Fibroblast of skin of scalp (primary cell): ENCODE measurements around the gene ADAMTS12.

Experiments used
- DNase-seq: peaks from one replicate; pipeline ENCODE4 v3.0.0-alpha.2; 2013

Gene ADAMTS12

DNA sequence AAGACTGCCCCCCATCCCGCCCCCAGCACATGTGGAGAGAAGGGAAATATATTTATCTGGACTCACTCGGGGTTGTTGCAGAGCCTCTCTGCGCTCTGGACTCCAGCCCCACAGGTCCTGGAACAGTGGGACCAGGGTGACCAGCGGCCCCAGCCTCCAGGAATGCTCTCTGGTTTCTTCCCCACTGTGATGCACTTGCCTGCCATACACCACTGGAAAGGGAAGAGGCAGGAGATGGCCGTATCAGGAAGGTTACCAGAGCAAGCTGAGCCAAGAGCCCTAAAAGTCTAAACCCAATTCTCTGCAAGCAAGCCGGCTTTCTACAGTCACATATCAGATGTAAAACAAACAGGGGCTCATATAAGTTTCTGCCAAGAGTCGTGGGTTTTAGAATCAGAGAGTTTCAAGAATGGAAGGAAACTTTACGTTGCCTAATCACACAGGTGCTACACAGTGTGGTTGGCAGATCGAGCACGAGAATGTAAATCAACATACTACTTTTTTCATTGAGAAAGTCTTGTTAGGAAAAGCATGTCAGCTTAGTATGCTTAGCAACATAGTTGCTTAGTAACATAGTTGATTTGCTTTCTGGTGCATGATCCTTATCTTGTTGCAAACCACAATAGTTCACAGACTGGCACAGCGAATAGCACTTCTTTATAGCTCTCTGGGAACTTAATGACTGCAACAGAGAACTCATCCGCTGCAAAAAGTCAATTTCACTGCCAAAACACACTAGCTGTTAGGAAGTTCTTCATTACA, 249.9 kb downstream of the ADAMTS12 start:
- peak; percentile 15 for DNase-seq

DNA sequence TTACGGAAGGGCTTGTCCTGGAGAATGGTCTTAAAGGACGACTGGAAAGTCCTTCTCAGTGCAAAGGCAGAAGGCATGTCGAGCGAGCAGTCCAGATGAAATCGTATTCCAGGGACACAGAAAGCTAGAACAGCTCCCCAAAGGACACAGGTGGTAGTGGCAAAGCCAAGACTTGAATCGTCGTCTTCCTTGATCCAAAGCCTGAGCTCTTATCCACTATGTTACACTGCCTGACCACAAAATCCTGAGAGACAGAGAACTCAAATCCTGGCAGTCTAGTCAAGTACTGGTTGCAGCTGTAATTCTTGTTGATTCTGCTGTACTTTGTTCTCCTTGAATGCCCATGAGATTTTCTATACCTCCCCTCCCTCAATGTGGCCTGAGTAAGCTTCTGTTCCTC, 252.3 kb downstream of the ADAMTS12 start:
- no peak for DNase-seq

DNA sequence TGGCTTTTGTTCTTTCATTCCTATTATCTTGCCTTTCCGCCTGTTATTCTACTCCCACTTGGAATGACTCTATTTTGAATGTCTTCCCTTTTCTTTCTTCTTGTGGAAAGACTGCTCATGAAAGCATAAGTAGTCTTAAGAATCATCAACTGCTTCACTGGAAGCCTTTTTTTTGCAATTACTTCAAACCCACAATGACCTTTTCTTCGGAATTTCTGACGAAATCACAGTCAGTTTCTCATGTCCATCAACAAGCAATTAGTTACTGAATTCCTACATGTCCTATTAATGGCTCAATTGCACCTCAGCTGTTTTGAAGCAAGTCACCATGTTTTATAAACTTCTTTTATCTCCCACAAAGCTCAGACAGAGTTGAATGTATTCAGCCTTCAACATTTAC, 254.8 kb downstream of the ADAMTS12 start:
- DNase-seq: no peak

DNA sequence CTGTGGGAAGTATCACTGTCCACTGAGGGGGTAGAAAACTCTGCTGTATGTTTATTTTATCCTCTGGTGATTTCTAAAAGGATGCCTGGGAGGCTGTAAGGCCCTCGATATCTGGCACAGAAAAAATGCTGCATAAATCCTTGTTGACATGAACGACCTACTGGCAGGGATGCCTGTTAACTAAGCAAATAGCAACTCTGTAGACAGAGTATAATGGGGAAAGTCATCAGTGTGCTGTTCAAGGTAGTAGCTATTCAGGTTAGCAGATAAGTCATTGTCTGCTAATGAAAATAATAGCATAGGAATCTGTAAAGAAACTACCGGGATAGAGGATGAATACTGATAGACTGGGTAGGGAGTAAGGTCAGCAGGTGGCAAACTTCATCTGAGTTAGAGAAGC, 256.2 kb downstream of the ADAMTS12 start:
- no peak for DNase-seq

DNA sequence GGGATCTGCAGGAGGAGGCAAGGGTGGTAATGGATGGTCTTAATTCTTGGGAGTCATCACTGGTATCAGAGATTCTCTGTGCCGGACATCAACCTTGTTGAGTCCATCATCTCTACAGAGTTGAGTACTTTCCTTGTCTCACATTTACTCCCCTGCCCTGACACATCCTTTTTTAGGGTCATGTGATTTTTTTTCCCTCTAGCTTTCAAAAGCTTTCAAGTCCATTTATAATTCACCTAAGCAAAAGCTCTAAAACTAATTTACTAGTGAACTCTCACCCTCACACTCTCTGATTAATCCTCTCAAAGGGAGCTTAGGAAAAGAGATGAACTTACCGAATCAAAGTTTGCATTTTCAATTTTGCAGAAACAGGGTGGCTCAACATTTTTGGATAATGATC, 258.1 kb downstream of the ADAMTS12 start:
- DNase-seq: no peak

DNA sequence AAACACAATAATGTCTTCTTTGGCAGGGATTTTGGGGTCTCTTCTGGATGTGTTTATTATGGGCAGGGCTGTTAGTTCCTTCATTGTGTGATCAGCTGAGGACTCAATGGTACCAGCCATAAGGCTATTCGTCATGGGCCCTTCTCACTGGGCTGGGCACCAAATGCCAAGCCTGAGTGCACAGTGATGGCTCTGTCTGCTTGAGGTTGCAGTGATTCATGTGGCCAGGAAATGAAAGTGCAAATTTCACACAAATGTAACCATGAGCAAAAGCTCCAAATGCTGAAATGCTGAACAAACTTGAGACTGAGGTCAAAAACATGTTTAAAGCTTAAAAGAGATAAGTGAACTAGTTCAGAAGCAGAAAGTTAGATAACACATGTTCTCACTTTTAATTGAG, 260.0 kb downstream of the ADAMTS12 start:
- no peak for DNase-seq

DNA sequence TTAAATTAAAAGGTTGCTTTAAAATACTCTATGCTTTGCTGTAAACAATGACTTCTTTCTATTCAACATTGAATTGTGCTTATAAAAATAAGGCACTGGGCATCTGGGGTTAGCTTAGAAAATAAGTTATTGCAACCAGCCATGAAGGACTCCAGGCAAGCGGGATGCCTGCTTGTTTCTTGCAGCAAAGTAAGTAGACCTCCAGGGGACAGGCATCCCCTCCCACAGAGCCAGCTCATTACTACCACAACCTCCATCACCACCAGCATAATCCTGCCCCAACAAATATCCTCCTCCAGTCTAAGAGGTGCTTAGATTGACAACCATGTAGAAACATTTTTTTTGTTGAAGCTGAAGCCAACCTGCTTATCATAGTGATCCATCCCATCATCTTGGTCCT, 260.7 kb downstream of the ADAMTS12 start:
- no peak for DNase-seq

DNA sequence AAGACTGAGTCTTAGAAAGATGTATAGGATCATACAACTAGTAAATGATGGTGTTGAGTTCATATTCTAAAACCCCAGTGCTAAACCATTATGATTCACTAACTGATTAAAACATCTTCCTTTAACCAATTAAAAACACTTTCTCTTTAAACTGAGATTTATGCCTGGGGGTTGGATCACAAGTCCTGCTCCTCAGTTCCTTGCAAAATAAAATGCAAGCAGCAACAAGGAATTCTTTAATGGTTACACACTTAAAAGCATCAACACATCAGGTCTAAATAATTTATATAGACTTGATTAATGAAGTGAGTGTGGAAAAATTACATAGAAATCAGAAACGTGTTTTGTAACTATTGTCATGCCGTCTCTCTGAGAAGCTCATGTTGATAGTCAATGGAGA, 261.8 kb downstream of the ADAMTS12 start:
- DNase-seq: no peak

DNA sequence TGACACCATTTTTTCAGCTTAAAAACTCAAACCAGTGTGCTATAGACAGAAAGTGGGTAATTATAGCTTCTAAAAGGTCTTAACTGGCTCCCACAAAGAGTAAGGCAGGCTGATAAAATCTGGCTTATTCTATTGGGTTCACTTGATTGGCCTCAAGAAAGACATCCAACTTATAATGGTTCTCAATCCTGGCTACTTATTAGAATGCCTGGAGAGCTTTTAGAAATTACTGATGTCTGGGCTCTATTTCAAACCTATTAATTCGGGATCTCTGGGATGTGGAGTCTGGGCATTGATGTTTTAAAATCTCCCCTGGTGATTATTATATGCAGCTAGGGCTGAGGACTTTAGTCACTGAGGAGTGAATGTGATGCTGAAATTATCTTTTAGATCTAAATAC, 263.0 kb downstream of the ADAMTS12 start:
- DNase-seq: no peak

DNA sequence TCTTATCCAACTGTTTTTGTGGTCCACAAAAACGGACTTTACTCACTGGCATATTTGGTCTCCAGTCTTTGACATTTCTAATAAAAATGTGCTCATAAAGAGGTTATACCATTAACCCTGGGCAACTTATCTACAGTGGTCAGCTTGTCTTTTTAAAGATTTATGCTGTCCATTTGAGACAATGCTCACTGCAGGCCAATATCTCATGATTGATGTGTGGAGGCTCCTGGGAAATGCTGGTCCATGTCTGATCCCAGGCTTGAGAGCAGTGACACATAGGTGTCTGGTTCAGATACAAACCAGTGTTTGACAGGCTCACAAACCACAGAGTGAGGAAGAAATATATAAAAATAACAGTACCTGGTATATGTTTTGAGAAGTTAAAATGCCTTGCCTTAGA, 270.3 kb downstream of the ADAMTS12 start:
- no peak for DNase-seq

DNA sequence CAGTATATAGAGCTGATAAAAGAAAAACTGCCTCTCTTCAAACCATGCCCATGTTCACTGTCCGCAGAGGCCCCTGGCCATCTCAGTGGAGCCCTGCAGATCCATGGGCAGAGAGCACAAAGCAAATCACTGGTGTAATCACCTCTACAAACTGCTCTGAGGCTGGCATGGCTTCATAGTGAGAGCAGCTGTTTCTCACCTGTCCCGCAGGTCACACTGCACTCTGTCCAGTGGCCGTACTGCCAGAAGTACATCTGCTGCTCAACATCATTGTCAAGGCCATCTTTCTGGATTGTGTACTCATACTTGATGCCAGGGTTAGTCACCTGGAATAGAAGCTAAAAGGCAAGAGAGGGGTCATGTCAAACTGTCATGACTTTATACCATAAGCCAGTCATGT, 277.8 kb downstream of the ADAMTS12 start:
- DNase-seq: no peak

DNA sequence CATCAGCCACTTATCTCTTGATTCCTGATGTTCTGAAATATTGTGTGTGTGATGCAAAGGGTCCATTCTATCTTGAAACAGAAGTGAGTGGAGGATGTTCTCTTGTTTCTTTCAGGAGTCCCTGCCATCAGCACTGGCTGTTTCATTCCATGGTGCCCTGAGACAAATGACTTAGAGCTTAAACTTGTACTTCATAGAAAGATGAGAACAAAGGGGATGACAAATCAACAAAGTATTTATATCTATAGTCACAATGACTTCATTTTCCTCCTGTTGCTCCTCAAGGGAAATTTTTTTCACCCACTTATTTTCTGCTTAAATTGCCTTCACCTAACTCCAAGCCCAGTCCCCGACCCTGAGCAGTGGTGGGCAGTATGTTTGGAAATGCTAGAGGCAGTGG, 279.4 kb downstream of the ADAMTS12 start:
- DNase-seq: peak; percentile 71

DNA sequence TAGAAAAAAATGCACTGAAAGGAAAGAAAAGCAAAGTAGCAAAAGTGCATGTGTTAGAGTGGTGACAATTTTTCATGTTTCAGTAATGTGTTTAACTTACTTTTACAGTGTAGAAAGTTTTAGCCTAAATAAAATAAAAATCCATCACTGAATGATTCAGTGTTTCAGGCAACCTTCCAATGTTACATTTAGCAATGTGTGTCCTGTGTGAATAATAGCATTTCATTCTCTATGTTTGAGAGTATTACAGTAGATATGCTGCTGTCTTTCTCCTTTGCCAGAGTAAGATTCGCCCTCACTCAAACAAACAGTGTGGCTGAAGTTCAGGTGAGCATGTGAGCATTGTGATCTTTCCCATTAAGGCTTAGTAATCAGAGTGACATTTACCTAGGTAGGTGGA, 279.9 kb downstream of the ADAMTS12 start:
- peak; percentile 76 for DNase-seq

DNA sequence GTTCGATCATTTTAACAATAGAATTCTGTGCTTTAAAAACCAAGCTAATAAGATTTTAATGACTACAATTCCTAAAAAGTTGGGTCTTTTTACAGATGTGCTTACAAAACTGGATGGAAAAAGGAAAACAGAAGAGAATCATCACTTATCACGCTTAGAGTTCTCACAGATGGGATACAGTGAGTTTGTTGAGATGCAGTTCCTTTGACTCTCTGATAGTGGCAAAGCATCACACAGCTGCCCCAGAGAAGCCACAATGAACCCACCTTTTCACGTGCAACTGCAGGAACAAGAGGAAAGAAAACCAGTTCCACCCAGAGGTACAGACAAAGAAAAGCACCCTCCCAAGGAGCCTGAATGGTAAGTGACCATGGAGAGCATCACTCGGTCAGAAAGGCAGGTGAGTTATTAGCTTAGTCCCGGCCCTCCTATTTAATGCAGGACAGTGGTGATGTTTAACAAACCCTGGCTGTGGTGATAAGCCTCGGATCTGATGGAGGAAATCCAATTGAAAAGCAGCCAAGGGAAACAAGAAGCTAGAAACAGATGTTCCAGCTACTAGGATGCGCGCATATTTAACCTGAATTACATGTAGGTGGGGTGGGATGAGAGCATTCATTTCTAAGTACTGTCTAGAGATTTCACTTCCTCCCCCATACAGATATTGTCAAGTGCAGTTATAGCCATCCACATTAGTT, 283.3 kb downstream of the ADAMTS12 start:
- no peak for DNase-seq

DNA sequence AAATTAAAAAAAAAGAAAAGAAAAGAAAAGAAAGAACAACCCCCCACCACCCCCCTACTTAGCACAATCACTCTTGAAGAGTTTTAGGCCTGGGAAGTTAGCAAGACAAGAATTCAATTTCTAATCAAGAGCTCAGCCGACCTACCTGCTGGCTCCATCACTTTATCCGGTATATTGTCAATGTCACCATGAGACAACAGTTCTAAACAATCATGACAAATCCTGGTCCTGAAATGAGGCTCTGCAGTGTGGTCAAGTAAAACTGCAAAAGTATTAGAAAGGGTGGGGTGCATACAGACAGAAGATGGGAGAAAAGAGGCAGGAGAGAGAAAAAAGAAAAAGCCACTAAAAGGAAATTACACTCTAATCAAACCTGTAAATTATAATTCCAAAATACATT, 287.3 kb downstream of the ADAMTS12 start:
- no peak for DNase-seq

DNA sequence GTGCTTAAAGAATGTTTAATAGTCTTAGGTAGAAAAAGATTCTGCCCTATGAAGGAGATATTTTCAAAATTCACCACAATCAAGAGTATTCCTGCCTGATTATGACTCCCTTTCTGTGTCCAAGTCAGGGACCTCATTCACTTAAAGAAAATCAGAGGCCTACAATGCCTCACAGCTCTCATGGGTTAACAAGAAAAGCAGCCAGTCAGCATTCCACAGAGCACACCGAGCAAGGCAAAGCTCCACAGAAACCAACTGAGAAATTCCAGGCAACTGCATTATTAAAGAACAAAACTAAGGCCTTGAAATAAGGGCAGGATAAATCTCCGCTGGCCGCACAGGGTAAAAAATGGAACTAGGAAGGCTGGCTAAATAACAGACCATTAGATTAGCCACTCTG, 289.9 kb downstream of the ADAMTS12 start:
- DNase-seq: peak; percentile 73

DNA sequence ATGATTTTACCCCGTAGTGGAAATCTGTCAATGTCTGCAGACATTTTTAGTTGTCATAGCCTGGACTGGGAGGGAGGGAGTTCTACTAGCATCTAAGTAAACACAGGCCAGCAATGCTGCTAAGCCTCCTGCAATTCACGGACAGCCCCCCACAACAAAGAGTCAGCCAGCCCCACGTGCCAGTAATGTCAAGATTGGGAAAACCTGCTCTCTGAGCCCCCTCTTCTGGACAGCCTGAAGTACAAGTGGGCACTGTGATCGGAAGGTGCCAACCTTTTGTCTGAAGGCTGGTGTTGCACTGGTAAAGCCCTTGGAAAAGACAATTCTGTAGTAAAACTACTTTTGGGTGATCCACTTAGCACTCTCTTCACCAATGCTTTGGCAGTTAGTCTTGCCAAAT, 296.5 kb downstream of the ADAMTS12 start:
- DNase-seq: no peak

DNA sequence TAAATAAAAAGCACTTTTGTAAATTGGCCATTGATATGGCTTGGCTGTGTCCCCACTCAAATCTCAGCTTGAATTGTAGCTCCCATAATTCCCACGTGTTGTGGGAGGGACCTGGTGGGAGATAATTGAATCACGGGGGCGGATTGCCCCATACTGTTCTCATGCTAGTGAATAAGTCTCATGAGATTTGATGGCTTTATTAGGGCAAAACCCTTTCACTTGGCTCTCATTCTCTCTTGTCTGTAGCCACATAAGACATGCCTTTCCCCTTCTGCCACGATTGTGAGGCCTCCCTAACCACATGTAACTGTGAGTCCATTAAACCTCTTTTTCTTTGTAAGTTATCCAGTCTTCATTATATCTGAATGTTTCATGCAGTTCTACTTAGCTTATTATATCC, 297.8 kb downstream of the ADAMTS12 start:
- DNase-seq: peak; percentile 22

DNA sequence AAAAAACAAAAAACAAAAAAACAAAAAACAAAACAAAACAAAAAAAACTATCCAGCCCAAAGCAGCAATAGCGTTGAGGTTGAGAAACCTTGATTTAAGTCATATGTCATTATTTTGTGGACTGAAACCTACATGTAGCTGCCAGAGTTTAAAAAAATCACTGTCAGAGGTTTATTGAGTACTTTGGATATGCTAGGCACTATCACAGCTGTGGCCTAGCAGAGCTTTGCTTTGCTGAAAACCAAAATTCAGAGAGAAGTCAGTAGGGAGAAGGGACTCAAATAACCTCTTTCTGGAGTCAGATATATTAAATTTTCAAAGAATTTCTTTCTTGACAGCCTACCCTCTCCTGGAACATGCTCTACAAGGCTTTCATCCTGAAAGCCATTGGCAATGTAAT, 299.5 kb downstream of the ADAMTS12 start:
- DNase-seq: no peak

DNA sequence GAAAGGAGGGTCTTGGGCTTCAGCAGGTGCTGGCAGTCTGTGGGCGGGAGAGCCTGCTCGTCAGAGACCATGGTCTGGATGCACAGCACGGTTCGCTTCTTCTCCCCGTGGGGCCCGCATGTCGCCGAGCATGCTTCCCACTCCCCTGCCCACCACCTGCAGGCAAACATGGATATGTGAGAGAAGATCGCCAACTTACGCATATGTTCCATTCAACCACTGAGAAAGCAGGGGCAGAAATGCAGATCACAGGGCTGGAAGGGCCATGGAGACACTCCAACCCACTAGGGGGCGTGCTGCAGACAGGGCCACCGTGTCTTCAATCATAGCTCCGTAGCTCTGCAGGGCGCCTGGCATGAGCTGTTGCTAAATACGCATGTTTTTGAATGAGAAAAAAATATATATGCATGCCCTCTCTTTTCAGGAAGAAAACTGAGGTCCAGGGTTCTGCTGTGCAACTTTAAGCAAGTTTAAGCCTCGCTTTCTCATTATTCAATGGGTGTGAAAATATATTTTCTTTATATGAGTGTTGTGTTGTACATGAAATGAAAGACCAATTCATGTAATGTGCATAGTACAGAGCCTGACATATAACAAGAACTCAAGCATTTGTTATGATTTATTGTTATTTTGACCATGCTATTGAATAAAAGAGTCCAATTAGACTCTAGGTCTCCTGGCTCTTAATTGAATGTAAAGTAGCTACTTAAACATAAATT, 303.0 kb downstream of the ADAMTS12 start:
- DNase-seq: no peak

DNA sequence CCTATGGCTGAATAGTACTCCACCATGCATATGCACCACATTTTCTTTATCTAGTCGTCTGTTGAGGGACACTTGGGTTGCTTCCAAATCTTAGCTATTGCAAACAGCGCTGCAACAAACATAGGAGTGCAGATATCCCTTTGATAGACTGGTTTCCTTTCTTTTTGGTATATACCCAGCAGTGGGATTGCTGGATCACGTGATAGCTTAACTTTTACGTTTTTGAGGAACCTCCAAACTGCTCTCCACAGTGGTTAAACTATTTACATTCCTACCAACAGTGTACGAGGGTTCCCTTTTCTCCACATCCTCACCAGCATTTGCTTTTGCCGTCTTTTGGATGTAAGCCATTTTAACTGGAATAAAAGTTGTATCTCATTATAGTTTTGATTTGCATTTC, 308.5 kb downstream of the ADAMTS12 start:
- no peak for DNase-seq

DNA sequence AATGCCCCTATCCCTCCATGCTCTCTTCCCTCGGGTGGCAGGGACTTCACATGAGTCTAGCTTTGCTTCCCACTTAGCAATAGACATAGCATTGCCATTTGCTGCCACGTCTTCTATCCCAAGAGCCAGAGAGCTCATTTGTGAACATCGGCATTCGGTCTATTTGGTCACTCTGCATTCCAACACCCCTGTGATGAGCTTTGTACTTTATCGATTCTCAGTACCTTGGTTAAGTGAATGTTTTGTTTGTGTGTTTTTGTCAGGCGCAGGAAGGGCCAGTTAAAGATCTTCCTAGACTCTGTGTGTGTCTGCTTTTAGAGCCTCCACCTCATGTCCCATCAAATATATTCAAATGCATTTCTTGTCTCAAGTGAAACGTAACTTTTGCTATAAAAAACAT, 309.4 kb downstream of the ADAMTS12 start:
- DNase-seq: no peak

DNA sequence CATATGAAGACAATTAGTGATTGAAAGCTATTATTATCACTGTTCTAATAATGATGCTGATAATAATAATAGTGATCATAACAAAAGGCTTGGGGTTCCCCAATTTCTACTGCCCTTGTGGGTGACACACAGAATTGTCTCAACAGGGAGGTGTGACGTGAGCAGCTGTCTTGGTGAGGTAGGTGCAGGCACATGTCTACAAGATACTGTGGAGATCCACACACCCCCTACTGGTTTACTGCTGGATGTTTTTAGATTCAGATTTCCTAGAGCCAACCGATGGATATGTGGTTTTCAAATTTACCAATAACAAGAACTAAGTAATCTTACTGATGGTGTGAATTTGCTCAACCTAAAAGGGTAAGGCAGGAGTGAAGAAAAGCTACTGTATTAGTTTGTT, 312.0 kb downstream of the ADAMTS12 start:
- DNase-seq: no peak

DNA sequence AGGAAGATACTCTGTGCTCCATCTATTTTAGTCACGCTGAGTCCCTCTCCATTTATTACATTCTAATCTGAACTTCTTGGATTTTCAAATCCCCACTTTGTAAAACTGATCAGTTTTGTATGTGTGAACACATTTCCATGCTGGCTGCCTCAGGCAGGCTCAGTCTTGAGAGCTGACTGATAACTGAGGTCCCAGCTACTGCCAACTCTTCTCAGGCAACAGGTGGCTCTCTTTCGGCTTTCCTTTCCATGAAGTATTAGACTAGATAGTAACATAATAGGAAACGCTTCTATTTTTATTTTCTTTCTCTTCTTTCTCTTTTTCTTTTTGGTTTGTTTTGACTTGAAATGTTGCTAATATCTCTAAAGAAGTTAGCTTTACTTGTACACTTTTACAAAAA, 312.6 kb downstream of the ADAMTS12 start:
- no peak for DNase-seq
